Nephron (organoid): ENCODE data around the gene MRPL48.

Experiments
- H3K27ac Mint-ChIP-seq, 3 experiments: 2 replicates each; pipeline ENCODE4 v1.8.0; 2020; ENCODE audit warnings: mixed read lengths in 3 of 3, mild to moderate bottlenecking in 2 of 3, moderate library complexity in 1 of 3
- H3K27me3 Mint-ChIP-seq: 2 replicates; pipeline ENCODE4 v1.8.0; 2021; ENCODE audit warnings: low read depth, mild to moderate bottlenecking, moderate library complexity, mixed read lengths
- H3K36me3 Mint-ChIP-seq: 2 replicates; pipeline ENCODE4 v1.8.0; 2020; ENCODE audit warnings: low read depth, mixed read lengths
- H3K4me1 Mint-ChIP-seq: 2 replicates; pipeline ENCODE4 v1.8.0; 2020; ENCODE audit warnings: mixed read lengths
- H3K4me3 Mint-ChIP-seq, 3 experiments: 2 replicates each; pipeline ENCODE4 v1.8.0; 2020; ENCODE audit warnings: mild to moderate bottlenecking in 3 of 3, mixed read lengths in 3 of 3, moderate library complexity in 2 of 3
- H3K9me3 Mint-ChIP-seq: 2 replicates; pipeline ENCODE4 v1.8.0; 2020; ENCODE audit warnings: mixed read lengths
- TF ChIP-seq, protein P1 (sequence below), 3 experiments: fragments of 200-600 bp; sonication (generic); IDR thresholded peaks; one replicate each; pipeline ENCODE4 v1.5.0; 2021; ENCODE audit warnings: antibody characterized with exemption in 3 of 3; ENCODE audit not compliant: unreplicated experiment in 3 of 3

MRPL48 gene

GRCh38 chr11:73889536-73889935 lies 101.9 kb downstream of the MRPL48 start:
- Mint-ChIP-seq H3K9me3 (no peaks in the 10 kb centered on the region), H3K27ac (no peak overlapping the region), H3K27me3 (no peaks in the 10 kb centered on the region), H3K4me3 (no peak overlapping the region), H3K36me3 (peaks cover 38% of the 10 kb centered on the region), H3K4me1 (no peaks in the 10 kb centered on the region)
- TF ChIP-seq, protein P1, sequence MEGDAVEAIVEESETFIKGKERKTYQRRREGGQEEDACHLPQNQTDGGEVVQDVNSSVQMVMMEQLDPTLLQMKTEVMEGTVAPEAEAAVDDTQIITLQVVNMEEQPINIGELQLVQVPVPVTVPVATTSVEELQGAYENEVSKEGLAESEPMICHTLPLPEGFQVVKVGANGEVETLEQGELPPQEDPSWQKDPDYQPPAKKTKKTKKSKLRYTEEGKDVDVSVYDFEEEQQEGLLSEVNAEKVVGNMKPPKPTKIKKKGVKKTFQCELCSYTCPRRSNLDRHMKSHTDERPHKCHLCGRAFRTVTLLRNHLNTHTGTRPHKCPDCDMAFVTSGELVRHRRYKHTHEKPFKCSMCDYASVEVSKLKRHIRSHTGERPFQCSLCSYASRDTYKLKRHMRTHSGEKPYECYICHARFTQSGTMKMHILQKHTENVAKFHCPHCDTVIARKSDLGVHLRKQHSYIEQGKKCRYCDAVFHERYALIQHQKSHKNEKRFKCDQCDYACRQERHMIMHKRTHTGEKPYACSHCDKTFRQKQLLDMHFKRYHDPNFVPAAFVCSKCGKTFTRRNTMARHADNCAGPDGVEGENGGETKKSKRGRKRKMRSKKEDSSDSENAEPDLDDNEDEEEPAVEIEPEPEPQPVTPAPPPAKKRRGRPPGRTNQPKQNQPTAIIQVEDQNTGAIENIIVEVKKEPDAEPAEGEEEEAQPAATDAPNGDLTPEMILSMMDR (IDR thresholded peaks at IDR 0.05; ENCODE audit: unreplicated experiment in 3 of 3), result no peak

DNA sequence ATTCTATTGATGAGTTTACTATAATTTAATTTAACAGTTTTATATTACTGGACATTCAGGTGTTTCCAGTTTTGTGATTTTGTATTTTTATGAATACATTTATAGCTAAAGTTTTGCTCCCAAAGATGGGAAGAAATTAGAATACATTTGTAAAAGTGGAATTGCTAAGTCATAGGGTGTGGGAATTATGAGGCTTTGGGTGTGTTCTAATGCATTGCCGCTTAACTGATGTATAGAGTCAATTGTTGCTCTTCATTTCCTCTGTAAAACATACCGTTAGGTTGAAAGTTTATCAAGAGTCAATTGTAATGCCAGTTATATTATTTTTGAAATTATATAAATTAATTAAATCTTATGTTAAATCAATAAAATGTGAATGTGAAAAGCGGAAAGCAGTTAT lies 105.4 kb downstream of the MRPL48 start:
- Mint-ChIP-seq H3K9me3 (peaks cover 3% of the 10 kb centered on the region), H3K27ac (no peak overlapping the region), H3K27me3 (no peaks in the 10 kb centered on the region), H3K36me3 (peaks cover 38% of the 10 kb centered on the region), H3K4me1 (no peaks in the 10 kb centered on the region), H3K4me3 (no peak overlapping the region)
- TF ChIP-seq, protein P1 (IDR thresholded peaks at IDR 0.05; ENCODE audit: unreplicated experiment in 3 of 3), result no peak

DNA sequence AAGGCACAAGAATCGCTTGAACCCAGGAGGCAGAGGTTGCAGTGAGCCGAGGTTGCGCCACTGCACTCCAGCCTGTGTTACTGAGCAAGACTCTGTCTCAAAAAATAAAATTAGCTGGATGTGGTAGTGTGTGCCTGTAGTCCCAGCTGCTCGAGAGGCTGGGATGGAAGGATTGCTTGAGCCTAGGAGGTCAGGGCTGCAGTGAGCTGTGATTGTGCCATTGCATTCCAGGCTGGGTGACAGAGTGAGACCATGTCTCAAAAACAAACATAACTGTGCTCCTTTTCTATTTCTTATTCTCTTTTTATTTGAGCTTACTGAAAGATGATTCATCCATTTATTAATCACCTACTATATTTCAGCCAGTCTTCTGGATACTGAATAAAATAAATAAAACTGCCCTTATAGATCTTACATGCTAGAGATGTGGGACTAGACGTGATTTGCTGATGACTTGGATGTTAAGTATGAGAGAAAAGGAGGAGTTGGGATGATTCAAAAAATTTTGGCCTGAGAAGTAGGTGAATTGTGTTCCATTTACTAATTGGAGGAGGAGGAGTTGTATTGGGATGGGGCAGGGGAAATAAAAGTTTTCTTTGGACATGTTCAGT lies 107.2 kb downstream of the MRPL48 start:
- no peak overlapping the region for H3K4me3 Mint-ChIP-seq
- peaks cover 39% of the 10 kb centered on the region for H3K36me3 Mint-ChIP-seq
- no peak overlapping the region for H3K27ac Mint-ChIP-seq
- TF ChIP-seq, protein P1 (IDR thresholded peaks at IDR 0.05; ENCODE audit: unreplicated experiment in 3 of 3), result no peak
- H3K9me3 Mint-ChIP-seq, result peaks cover 3% of the 10 kb centered on the region
- no peaks in the 10 kb centered on the region for H3K4me1 Mint-ChIP-seq
- H3K27me3 Mint-ChIP-seq, result no peaks in the 10 kb centered on the region

DNA sequence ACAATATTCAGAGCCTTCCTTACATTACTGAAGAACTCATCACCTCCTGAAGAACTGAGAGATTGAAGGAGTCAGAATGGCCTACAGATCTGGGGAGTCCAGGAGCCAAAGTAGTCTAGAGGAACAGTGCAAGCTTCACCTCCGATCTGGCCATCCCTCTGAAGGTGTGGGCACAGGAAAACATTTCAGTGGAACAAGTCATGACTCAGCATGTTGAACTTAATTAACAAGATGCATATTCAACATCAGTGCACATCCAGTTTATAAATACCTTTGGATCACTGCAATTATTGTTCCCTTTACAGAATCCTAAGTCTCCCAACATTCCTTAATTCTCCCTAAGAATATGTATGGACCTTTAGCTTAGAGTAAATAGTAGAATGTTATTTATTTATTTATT lies 114.6 kb downstream of the MRPL48 start:
- no peaks in the 10 kb centered on the region for H3K27me3 Mint-ChIP-seq
- no peak overlapping the region for H3K27ac Mint-ChIP-seq
- H3K4me3 Mint-ChIP-seq, result no peak overlapping the region

GRCh38 chr11:73907191-73907590 lies 119.5 kb downstream of the MRPL48 start:
- Mint-ChIP-seq H3K27me3 (no peaks in the 10 kb centered on the region), H3K36me3 (peaks cover 46% of the 10 kb centered on the region), H3K27ac (no peak overlapping the region), H3K4me3 (no peak overlapping the region), H3K4me1 (no peaks in the 10 kb centered on the region), H3K9me3 (no peaks in the 10 kb centered on the region)
- TF ChIP-seq, protein P1 (IDR thresholded peaks at IDR 0.05; ENCODE audit: unreplicated experiment in 3 of 3), result no peak

More for the DNA sequence above, 114.6 kb downstream of the MRPL48 start:
- no peaks in the 10 kb centered on the region for H3K4me1 Mint-ChIP-seq
- peaks cover 47% of the 10 kb centered on the region for H3K36me3 Mint-ChIP-seq
- no peaks in the 10 kb centered on the region for H3K9me3 Mint-ChIP-seq
- TF ChIP-seq, protein P1 (IDR thresholded peaks at IDR 0.05; ENCODE audit: unreplicated experiment in 3 of 3), result no peak

GRCh38 chr11:73912026-73912425 lies 124.4 kb downstream of the MRPL48 start:
- Mint-ChIP-seq H3K27me3 (no peaks in the 10 kb centered on the region), H3K27ac (no peak overlapping the region), H3K36me3 (peaks cover 50% of the 10 kb centered on the region), H3K4me1 (no peaks in the 10 kb centered on the region), H3K4me3 (no peak overlapping the region), H3K9me3 (no peaks in the 10 kb centered on the region)
- TF ChIP-seq, protein P1 (IDR thresholded peaks at IDR 0.05; ENCODE audit: unreplicated experiment in 3 of 3), result no peak
